GM19351 (cell line): ENCODE measurements around the gene FAM186B.

ENCODE experiments used
- ATAC-seq: cut with Tn5 transposase; IDR thresholded peaks from one replicate; pipeline ENCODE4 v1.9.1; 2021; ENCODE audit warnings: mild to moderate bottlenecking, moderate library complexity; ENCODE audit not compliant: unreplicated experiment

Gene FAM186B

DNA sequence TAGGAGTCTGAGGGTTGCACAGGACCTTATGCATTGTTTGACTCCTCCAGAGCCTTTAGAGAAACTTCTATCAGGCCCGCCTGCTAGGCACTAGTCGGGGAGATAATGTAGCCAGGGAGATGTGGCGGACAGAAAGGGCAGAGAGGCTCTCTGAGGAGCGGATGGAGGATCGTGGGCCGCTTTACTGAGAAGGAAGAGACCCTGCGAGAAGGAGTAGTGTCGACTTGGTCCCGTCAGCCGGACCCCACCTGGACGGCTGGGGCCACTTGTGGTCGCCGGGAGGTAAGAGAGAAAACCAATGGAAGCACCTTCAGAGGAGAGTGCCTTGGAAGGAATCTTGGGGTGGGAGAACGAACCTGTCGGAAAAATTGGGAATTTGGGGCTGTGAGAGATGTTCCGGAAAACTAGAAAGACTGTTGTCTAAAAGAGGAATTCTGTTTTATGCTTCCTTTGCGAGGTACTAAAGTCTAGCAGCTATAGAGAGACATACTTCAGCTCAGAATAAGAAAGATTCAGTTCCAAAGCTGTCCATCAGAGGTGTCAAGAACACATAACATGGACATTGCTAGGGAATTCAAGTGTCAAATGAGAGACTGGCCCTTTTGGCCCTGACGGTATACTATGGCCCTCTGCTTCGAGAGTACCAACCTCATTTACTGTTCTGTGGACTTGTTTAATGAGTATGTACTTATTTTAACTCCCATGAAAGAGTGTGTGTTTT is 36.8 kb downstream of the FAM186B start:
- ATAC-seq = peak; percentile 36

GRCh38 chr12:49567611-49568441 is 37.6 kb downstream of the FAM186B start, which contains the start of gene MCRS1:
Gene MCRS1, minus strand, starts transcription at chr12:49568142. Its CDS starts 1,411 bp downstream, at chr12:49566731.
- peak; percentile 85 for ATAC-seq

- ATAC-seq = peak; percentile 31
These were observed 38.2 kb downstream of the FAM186B start for GRCh38 chr12:49567302-49567610.

DNA sequence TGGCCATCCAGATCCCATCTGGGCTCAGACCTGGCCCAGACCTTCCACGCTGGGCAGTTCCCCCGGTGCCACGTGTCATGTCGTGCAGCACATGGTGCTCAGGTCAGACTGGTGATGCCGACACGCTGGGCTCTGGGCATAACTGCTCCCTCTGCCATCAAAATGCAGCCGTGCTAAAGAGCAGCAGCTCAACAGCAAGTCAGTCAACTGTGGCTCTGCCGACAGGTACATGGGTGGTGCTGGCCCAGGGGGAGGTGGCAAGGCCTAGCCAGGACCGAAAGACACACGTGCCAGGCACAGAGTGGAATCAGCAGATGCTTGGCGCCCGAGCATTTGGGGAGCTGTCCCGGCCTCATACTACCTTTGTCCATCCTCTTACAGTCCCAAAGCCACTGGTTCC is 39.1 kb downstream of the FAM186B start:
- no peak for ATAC-seq

DNA sequence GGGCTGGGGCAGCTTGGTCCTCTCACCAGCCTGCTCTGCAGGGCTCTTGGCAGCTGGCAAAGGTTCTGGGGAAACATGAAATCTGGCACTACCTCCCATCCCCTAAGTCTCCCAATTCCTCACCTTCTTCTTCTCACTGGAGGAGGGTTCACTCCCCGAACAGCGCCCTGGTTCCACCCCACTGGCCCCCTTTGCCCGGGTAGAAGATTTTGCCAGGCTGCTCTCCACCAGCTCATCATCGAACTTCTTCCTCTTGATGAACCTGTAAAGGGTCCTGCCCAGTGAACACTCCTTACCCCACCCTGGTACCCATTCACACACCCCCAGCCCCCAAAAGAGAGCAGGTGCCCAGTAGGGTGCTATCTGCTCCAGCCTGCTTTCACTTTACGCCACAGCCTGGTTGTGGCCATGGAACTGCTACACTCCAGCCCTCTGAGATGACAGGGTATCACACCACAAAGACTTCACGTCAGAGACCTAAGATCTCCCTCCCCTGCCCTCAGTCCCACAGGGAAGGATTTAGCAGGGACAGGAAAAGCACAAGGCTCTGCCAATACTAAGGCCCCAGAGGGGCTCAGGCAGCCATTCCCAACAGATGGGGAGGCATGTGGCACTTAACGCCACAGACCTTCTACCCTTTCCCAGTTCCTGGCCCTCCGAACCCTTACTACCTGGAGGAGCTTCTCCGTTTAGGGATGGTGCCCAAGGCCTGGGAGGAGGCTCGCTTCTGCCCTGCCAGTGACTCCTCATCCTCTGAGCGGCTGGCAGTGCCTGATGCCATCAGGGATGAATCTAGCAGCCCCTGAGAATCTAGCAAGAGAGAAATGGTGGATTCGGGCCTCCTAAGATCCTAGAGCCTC is 39.8 kb downstream of the FAM186B start:
- no peak for ATAC-seq

GRCh38 chr12:49564686-49565405 is 40.6 kb downstream of the FAM186B start:
- ATAC-seq = no peak

DNA sequence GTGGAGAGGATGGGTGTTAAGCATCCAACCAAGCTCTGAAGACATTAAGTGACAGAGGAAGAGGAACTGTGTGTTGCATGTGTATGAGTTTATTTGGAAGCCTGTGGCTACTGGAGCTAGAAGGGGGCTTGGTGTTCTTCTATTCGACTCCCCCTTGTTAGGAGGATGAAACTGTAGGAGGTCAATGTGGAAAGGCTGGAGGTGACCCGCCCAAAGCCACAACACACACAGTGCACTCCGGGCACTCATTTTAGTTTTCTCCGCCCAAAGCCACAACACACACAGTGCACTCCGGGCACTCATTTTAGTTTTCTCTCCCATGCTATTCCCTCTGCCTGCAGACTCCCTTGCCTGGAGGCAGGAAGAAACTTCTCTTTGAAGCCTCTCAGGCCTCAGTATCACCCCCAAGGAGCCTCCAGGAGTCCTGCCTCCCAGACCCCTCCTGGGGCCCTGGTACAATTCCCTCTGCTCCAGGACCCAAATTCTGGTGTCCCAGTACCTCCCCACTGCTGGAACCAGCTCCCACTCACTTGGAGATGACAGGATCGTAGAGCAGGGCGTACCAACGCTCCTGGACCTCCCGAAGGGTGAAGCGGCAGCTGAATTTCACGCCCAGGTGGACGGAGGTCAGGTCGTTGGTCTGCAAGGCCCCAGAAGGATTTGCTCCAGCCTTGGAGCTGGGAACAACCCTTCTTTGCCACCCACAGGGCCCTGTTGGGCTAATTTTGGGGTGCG is 41.3 kb downstream of the FAM186B start:
- ATAC-seq = no peak

GRCh38 chr12:49562831-49563230 is 42.6 kb downstream of the FAM186B start:
- no peak for ATAC-seq

GRCh38 chr12:49562233-49562632 is 43.2 kb downstream of the FAM186B start:
- ATAC-seq = no peak

DNA sequence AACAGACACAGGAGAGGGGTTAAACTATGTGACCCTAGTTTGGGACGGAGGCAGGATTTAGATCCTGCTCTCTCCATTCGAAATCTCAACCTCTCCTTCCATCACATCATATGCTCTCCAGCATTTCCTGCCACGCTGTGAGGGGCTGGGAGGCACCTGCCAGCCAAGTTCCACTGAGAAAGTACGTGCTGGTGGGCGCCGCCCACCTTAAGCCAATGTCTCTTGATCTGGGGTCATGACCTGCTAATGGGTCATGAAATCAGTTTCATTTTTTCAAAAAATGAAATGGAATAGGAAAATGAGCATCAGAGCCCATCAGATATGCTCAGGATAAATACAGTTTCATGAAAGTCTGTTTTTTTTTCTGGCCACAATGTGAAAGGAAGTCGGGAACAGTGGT is 44.7 kb downstream of the FAM186B start:
- ATAC-seq = no peak

- no peak for ATAC-seq
These were observed 46.3 kb downstream of the FAM186B start for GRCh38 chr12:49559011-49559675.

DNA sequence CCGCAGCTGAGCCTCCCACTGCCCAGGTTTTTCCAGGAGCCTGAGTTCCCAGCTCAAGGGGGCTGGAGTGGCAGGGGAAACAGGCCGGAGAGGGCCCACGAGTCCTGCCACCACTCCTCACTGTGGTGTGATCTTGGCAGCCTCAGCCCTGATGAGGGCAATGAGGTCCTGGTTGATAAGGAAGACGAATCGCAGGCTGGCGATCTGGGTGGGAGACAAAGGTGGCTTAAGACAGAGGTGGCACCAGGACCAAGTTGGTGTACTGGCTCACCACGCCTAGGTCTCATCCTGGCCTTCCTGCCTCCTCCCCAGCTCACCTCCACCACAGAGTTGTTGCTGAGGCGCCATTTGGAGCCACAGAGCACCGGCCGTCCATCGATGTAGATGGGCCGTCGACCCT is 46.9 kb downstream of the FAM186B start:
- no peak for ATAC-seq

GRCh38 chr12:49557917-49558215 is 47.6 kb downstream of the FAM186B start:
- ATAC-seq = no peak

DNA sequence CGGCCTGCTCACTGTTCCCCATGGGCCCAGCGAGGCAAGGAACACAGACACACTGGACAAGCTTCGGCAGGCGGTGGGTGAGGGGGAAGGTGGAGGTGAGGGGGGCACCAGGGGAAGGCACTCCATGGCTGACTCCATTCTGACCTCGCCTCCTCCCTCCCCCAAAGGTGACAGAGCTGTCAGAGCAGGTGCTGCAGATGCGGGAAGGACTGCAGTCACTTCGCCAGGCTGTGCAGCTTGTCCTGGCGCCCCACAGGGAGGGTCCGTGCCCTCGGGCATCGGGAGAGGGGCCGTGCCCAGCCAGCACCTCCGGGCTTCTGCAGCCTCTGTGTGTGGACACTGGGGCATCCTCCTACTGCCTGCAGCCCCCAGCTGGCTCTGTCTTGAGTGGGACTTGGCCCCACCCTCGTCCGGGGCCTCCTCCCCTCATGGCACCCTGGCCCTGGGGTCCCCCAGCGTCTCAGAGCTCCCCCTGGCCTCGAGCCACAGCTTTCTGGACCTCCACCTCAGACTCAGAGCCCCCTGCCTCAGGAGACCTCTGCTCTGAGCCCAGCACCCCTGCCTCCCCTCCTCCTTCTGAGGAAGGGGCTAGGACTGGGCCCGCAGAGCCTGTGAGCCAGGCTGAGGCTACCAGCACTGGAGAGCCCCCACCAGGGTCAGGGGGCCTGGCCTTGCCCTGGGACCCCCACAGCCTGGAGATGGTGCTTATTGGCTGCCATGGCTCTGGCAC is 48.1 kb downstream of the FAM186B start:
- no peak for ATAC-seq

- no peak for ATAC-seq
These were observed 48.9 kb downstream of the FAM186B start for GRCh38 chr12:49556391-49557186.

GRCh38 chr12:49555631-49556390 is 49.6 kb downstream of the FAM186B start:
- ATAC-seq = no peak

GRCh38 chr12:49554266-49554665 is 51.2 kb downstream of the FAM186B start:
- ATAC-seq = no peak
